Naive B cell (primary cell): ENCODE measurements around the gene XAGE1A. TPM values are rescaled to one million over a fixed set of nuclear protein-coding genes. Genes with fewer than 3 reads are reported as not detected.
"Not testable (repeated sequence)": the region's sequence is repeated elsewhere in the genome, so short reads cannot be mapped to it uniquely, and the experiment has no call there.

Experiments
- ATAC-seq, 2 donors: fragments of 150-1000 bp; cut with Tn5 transposase; 2 replicates each; pipeline ENCODE4 v1.10.0; 2021; ENCODE audit warnings: low read depth in 2 of 2, mild to moderate bottlenecking in 2 of 2, moderate library complexity in 2 of 2
- DNase-seq: peaks from one replicate; pipeline ENCODE4 v3.0.0; 2022
- H3K27ac Mint-ChIP-seq, 6 donors: one replicate each; pipeline ENCODE4 v1.8.0; 2020 to 2022; ENCODE audit warnings: mild to moderate bottlenecking in 6 of 6, mixed read lengths in 6 of 6, moderate library complexity in 5 of 6, inconsistent platforms in 2 of 6
- H3K27me3 Mint-ChIP-seq, 3 donors: one replicate each; pipeline ENCODE4 v1.8.0; 2021 to 2022; ENCODE audit warnings: mixed read lengths in 3 of 3, mild to moderate bottlenecking in 1 of 3
- H3K36me3 Mint-ChIP-seq, 2 donors: one replicate each; pipeline ENCODE4 v1.8.0; 2020 to 2022; ENCODE audit warnings: mixed read lengths in 2 of 2, inconsistent platforms in 1 of 2, mild to moderate bottlenecking in 1 of 2
- H3K4me1 Mint-ChIP-seq, 3 donors: one replicate each; pipeline ENCODE4 v1.8.0; 2020 to 2022; ENCODE audit warnings: mixed read lengths in 3 of 3, inconsistent platforms in 1 of 3, mild to moderate bottlenecking in 1 of 3, moderate library complexity in 1 of 3
- H3K4me3 Mint-ChIP-seq, 8 donors: one replicate each; pipeline ENCODE4 v1.8.0; 2020 to 2022; ENCODE audit warnings: mild to moderate bottlenecking in 8 of 8, mixed read lengths in 8 of 8, moderate library complexity in 8 of 8, inconsistent platforms in 2 of 8
- H3K9me3 Mint-ChIP-seq, 7 donors: one replicate each; pipeline ENCODE4 v1.8.0; 2020 to 2022; ENCODE audit warnings: mixed read lengths in 7 of 7, mild to moderate bottlenecking in 5 of 7, inconsistent platforms in 2 of 7, moderate library complexity in 1 of 7
- polyA plus RNA-seq, 6 donors: library from polyadenylated mRNA; unstranded; fragments of 300-500 nt; fragmentation: Illumina TruSeq; gene quantifications; one replicate each; pipeline ENCODE4 v1.2.3, GENCODE V29; 2021; ENCODE audit warnings: low read depth in 6 of 6

XAGE1A gene
- polyA plus RNA-seq, 6 donors from 2014 or later: not detected

GRCh38 chrX:52544147-52544840 lies 48.7 kb downstream of the XAGE1A start:
- DNase-seq: no peak
- no peak for ATAC-seq
- Mint-ChIP-seq H3K4me3 (no peak overlapping the region), H3K4me1 (no peaks in the 10 kb centered on the region), H3K9me3 (no peaks in the 10 kb centered on the region), H3K27me3 (peaks cover 0 to 22% (median 0%) of the 10 kb centered on the region in 3 donors), H3K27ac (no peak overlapping the region), H3K36me3 (no peaks in the 10 kb centered on the region)

- not testable (repeated sequence) for DNase-seq, H3K27ac Mint-ChIP-seq, ATAC-seq
Observed at GRCh38 chrX:52548769-52549168, 53.2 kb downstream of the XAGE1A start.

More at GRCh38 chrX:52548769-52549168, 53.2 kb downstream of the XAGE1A start:
- H3K9me3 Mint-ChIP-seq, H3K4me1 Mint-ChIP-seq, H3K36me3 Mint-ChIP-seq, H3K4me3 Mint-ChIP-seq: not testable (repeated sequence)
- H3K27me3 Mint-ChIP-seq: peaks cover 0 to 37% (median 10%) of the 10 kb centered on the region in 3 donors

Other genes starting within 250 kb of the XAGE1A start
- gene XAGE2, start 126.8 kb upstream of the XAGE1A start, polyA plus RNA-seq: not detected
- not detected for gene XAGE1B, start 21.3 kb downstream of the XAGE1A start, polyA plus RNA-seq
- not detected for gene SSX7, start 159.1 kb downstream of the XAGE1A start, polyA plus RNA-seq
- not detected for gene SSX2, start 211.4 kb downstream of the XAGE1A start, polyA plus RNA-seq